GM18951 (cell line): ENCODE results near the gene STXBP6.
"Not testable (repeated sequence)": the region's sequence is repeated elsewhere in the genome, so short reads cannot be mapped to it uniquely, and the experiment has no call there.

Source experiments
- POLR2A ChIP-seq: IDR thresholded peaks from 4 replicates; pipeline ENCODE4 v1.6.1; 2011; ENCODE audit warnings: mild to moderate bottlenecking; ENCODE audit not compliant: insufficient read length, insufficient read depth; ENCODE audit errors: extremely low read depth
- in situ Hi-C: fragments of 300-500 bp; cut with MboI; formaldehyde crosslinking; loops from one replicate; pipeline ENCODE4 v1.12.0; 2022; ENCODE audit warnings: low sequenced_read_pairs, mixed read lengths, inconsistent platforms; ENCODE audit not compliant: unreplicated experiment

STXBP6 gene

DNA sequence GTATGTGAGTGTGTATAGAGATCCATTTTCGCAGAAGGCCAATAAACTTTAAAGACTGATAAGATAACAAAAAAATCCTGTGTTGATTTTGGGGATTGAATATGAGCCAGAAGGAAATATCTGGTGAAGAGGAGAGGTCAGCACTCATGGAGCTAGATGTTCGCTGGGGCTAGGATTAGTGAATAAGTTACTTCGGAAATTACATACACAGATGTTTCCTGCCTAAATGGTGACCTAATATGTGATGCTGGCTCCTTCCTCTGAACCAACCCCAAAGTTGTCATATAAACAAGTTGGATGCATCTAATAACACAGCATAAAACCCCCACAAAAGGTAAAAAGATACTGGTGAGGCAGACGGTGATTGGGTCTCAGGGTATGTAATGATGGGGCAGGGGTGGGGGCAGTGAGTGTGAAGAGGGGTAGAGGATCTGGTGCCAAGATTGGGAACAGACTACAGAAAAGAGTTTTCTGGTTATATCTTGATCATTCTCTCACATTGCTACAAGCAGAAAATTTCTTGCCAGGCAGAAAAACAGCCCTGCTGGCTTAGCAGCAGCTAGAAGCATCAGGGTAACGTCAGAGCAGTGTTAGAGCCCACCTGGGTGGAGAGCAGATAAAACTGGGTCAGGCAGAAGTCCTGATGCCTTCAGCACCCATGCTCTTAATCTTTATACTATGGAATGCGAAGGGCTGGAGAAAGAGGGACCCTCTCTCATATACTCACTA, 275.6 kb downstream of the STXBP6 start:
- TF ChIP-seq POLR2A, result no peak
- in situ Hi-C loops, result no loop called here

GRCh38 chr14:24773564-24773963, 276.4 kb downstream of the STXBP6 start:
- in situ Hi-C loops, result not testable (repeated sequence)

GRCh38 chr14:24766434-24766833, 283.5 kb downstream of the STXBP6 start:
- TF ChIP-seq POLR2A, result no peak
- in situ Hi-C loops, result no loop called here

DNA sequence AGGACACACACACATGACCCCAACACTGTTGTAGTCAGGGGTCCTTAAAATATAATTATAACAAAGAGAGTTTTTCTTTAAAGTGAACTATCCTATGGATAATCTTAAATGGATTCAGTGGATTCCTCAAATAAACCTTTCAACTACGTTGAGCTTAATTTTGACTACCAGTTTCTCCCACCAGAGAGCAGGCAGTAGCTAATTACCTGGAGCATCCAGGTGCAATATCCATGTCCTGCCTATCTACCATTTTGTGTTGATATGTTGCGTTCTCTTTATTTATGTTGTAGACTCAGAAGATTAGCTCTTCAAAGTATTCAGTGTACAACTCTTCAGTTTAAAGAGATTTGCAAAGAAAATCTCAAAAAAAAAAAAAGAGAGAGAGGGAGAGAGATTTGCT, 288.8 kb downstream of the STXBP6 start:
- no peak for TF ChIP-seq POLR2A
- in situ Hi-C loops, result no loop called here
